NCI-H2196 treated with DMSO at 0.1 percent for 48 hours (cell line): ENCODE data around the gene C1QTNF1.

Experiments
- DNase-seq: peaks from one replicate; lab custom pipeline; 2025; ENCODE audit not compliant: unreplicated experiment; lab: John Stamatoyannopoulos, UW

Gene C1QTNF1, protein sequence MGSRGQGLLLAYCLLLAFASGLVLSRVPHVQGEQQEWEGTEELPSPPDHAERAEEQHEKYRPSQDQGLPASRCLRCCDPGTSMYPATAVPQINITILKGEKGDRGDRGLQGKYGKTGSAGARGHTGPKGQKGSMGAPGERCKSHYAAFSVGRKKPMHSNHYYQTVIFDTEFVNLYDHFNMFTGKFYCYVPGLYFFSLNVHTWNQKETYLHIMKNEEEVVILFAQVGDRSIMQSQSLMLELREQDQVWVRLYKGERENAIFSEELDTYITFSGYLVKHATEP

DNA sequence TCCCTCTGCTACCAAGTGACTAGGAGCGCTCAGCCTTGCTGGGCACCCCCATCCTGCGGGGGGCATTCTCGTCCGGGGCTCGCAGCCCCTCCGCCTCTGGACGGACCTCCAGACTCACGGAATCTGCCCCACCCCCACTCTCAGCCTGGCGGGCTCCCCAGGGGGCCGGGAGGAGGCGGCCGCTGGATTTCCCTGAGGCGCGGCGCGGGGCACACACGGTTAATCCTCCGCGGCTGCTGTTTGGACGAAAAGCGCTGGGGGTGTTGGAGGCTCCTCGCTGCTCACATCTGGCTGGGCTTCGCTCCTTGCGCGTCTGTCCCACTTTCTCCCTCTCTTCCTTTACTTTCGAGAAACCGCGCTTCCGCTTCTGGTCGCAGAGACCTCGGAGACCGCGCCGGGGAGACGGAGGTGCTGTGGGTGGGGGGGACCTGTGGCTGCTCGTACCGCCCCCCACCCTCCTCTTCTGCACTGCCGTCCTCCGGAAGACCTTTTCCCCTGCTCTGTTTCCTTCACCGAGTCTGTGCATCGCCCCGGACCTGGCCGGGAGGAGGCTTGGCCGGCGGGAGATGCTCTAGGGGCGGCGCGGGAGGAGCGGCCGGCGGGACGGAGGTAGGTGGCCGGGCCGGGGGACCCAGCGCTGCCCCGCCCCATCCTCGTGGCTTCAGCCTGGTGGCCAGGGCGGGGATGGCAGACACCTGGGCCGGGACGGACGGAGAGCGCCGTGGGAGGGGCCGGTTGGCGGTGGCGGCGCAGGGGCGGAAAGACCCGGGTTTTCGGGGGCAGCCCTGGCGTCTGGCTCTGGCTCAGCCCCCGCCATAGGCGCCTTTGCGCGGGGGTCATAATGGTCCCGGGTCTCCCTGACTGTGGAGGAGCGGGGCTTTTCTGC lies at the start of gene C1QTNF1:
TSS of gene C1QTNF1 (plus strand) at position 284 of the 886 bp plus-strand sequence. CDS start 19,800 bp downstream, outside the sequence.
- no peak for DNase-seq

DNA sequence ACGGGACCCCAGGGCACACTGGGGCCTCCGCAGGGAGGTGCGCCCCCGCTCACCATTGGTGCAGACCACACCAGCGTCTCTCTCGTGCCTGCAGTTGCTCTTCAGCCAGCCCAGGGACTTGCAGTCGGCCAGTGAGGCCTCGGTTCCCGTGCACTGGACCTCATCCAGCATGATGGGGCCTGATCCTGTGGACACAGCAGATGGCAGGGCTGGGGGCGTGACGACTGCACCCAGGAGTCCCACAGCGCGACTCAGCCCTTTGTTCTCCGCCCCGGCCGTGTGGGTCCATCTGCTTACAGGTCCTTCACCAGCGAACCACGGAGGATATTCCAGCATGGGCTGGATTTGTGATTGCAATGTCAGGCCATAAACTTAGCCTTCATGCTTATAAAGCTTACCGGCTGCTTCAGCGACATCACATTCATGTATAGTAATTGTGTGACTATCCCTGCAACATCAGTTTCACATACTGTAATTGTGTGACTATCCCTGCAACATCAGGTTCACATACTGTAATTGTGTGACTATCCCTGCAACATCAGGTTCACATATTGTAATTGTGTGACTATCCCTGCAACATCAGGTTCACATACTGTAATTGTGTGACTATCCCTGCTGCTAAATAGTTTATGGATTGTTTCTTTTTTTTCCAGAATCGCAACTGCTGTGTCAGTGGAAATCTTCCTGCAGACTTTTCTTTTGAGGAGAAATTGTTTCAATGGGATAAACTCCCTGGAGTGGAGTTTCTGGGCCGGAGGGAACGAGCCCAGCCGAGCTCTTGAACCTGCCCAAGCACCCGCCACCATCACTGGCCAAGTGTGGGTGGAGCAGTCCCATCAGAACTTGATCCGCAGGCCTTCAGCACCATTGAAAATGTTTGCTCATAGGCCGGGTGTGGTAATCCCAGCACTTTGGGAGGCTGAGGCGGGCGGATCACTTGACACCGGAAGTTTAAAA lies 49.1 kb upstream of the C1QTNF1 start:
- peak; percentile 75 for DNase-seq

DNA sequence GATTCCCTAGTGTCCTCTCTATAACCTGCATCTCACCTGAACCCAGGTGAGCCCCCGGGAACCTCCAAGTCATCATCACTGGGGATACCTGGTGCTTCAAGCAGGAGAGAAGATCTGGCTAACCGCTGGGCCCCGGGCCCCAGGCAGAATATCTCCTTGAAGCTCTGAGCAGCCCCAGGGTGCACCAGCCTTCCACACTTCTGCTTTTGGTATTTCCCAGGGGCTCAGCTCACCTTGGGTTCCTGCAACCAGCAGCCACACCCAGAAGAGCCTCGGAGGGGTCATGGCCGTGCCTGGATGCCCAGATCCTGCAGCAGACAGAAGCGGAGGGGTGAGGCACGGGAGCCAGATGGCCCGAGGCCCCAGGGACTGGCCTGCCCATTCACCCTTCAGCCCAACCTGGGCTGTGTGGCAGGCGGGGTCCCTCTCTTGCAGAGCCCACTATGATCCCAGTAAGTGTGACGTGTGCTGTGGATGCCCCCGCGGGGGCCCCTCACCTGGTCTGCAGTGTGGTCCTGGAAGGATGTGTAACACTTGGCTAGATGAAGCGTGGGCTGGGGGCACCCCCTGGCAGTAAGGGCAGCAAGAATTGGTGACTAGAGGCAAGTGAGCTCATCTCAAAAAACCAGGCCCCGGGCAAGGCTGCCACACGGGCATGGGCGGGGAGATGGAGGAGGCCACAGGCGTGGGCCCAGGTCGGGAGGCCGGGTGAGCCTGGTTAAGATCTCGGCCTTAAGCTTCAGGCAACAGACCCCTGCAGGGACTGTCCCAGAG lies 46.9 kb upstream of the C1QTNF1 start:
- no peak for DNase-seq

DNA sequence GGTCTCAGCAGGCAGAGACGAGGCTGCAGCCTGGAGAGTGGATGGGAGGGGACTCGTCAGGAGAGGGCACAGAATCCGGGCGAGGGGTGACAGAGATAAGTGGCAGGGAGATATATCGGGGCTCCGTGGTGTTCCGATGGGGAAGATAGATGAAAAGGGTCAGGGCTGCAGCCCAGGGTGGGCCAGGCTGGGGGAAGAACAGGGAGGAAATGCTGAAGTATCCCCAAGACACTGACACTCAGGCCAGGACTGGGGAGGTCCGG lies 46.4 kb upstream of the C1QTNF1 start:
- DNase-seq = no peak

DNA sequence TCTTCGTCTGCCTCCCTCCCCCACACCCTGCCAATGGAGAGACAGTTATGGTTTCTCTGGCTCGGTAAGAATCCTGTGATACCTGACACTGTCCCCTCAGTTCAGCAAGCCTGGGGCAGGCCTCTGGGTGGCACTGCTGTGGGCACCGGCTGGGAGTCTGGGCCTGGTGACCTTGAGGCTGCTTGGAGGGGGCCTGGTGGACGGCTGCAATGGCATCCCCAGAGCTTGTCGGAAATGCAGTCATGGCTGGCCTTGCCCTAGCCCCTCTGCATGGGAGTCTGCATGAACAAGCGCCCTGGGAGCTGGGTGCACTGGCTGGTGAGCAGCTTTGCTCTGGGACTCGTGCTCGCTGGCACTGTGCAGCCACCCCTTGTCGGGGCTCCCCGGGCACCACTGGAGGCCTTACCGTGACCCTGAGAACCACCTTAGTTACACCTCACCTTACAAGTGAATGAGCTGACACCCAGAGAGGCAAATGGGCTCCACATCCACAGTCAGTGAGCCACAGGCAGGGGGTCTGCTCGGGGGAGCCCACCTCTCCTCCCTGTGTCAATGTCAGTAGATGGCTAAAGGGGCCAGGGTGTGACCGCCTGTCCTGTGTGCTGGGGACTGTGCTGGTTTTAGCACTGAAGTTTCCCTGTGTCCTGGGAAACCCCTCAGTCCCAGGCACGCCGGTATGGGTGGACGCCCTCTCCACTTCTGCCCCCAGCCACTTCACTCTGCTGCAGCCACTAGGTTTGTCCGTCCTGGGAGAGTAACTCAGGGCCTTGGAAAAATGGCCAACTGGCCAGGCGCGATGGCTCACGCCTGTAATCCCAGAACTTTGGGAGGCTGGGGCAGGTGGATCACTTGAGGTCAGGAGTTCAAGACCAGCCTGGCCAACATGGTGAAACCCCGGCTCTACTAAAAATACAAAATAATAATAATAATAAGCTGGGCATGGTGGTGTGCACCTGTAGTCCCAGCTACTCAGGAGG lies 45.7 kb upstream of the C1QTNF1 start:
- peak; percentile 22 for DNase-seq

DNA sequence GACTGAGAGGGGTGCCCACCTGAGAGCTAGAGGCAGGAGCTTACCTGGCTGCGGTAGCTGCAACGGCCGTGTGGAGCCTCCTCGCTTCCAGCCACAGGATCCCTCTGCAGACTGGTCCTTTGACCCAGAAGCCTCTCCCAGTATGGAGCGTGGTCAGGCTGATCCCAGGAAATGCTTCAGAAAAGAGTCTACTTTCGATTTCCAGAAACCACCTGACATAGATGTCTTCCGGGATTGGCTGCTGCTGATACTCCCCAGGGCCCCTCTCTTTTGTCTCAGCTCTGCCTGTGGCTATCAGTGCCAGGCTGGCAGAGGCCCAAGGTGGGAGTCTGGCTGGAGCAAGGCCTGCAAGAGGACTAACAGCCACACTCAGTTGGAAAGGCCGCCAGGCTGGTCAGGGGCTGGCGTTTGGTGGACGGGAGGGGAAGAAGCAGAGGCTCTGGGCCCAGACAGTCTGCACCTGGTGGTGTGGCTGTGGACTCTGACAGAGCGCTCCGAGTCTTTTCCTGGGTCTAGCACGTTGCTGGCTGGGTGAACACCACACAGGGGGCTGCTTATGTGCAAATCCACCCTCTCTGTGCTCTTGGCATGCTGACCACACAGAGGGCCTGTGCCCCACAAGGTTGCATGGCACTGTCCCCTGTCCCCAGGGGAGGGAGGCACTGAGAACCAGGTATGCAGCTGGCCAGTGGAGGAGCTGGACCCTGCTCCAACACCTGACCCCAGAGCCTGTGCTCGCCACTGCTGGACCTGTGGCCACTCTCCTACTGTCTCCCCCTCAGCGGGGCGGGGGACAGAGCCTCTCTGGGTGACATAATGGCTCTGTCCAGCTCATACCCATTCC lies 44.0 kb upstream of the C1QTNF1 start, which contains the start of gene LGALS3BP:
TSS of gene LGALS3BP (minus strand) at position 144 of the 844 bp plus-strand sequence. CDS start 2,732 bp downstream, outside the sequence.
- DNase-seq = peak; percentile 99

DNA sequence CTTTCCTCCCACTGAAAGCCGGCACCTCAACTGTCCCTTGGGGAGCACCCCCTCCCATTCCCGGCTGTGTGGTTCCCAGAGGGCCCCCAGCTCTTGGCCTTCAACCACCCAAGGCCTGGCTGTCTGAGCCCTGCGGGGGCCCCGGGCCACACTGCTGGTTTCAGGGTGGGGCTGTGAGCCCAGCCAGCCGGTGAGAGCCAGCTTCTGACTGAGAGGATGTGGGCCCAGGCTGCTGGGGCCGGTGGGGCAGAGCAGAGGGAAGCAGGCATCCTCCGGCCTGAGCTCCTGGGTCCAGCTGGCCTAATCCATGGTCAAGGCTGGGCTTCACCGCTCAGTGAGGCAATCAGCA lies 43.4 kb upstream of the C1QTNF1 start:
- DNase-seq = no peak

DNA sequence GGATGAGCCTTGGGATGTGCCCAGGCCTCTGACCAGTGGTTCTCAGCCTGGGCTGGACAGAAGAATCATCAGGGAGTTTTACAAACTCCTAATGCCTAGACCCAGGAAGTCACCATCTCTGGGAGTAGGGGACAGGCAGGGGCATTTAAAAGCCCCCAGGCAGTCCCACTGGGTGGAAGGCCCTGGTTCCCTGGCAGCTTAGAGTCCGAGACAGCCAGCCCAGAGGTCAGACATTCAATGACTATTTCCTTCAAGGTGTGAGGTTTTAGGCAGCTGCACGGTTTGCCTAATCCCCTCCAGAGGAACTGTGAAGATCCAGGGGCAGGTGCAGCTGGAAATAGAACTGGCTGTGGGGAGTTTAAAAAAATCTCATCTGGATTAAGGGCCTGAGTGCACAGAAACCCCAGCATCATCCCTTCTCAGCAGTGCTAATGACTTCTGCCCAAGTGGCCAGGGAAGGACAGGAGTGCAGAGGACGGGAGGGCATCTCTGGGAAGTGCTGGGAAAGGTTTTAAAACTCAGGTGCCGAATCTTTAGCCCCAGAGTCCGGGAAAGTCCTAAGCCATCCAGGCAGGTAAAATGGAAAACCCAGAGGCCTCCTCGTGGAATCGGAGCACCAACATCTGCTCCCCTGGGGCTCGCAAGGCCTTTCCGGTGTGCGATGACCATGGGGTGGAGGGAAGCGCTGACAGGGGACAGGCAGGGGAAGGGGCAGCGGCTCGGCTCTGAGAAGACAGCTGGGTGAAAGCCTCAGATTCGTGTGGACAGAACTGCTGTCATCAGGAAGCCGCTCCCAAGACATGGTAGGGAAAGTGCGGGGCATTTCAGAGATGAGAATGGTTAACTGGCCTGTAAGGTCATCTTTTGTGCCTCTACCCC lies 42.7 kb upstream of the C1QTNF1 start:
- DNase-seq = no peak

DNA sequence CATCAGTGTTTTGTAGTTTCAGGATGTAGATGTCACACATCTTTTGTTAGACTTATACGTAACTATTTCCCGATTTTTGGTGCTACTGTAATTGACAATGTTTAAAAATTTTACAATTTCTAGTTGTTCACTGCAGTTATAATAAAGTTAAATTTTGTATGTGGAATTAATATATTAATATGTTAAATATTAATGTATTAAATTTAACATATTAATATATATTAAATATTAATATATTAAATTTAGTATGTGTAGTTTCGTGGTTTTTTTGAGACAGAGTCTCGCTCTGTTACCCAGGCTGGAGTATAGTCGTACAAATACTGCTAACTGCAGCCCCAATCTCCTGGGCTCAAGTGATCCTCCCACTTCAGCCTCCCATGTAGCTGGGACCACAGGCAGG lies 38.6 kb upstream of the C1QTNF1 start:
- DNase-seq = no peak

DNA sequence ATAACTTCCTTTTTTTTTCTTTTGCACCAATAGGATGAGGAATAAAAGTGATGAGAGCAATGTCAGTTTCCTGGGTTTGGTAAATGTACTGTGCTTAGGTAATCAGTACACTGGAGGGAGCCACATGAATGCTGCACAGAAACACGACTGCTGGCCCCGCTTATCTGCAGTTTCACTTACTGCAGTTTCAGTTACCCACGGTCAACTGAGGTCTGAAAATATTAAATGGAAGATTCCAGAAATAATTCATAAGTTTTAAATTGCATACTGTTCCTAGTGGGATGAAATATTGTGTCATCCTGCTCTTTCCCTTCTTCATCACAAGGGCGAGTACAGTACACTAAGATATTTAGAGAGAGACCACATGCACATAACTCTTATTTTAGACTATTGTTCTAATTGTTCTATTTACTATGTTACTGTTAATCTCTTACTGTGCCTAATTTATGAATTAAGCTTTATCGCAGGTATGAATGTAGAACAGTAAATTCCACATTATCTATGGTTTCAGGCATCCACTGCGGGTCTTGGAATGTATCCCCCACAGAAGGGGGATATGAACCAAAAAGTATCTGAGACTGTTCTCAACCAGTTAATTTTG lies 37.8 kb upstream of the C1QTNF1 start:
- DNase-seq = no peak

DNA sequence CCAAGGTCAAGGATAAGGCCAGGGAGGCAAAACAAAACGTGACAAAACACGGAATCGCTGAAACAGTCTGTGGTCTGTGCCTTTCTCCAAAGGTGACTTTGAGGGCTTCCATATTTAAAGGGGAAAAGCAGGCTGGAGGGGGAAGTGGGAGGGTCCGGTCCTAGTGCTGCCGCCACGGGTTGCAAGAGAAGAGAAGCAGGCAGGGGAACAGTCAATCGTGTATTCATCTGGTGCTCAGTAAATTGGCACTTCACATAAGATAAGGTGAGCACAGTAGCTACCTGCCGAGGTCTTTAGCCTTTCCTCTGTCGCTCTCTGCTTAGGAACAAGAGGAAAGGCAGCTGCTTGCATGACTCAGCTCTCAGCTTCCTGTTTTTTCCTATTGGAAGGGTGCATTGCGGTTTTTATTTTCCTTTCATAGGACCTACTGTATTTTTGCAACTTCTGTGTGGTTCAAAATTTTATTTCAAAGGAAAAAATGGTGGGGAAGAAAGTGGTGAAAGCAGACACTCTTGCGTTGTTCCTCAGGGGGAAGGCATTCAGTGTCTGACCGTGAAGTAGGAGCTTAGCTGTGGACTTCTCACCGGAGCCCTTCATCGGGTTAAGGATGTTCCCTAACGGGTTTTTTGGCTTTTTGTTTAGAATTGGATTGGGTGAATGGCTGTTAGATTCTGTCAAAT lies 37.2 kb upstream of the C1QTNF1 start:
- peak; percentile 60 for DNase-seq

DNA sequence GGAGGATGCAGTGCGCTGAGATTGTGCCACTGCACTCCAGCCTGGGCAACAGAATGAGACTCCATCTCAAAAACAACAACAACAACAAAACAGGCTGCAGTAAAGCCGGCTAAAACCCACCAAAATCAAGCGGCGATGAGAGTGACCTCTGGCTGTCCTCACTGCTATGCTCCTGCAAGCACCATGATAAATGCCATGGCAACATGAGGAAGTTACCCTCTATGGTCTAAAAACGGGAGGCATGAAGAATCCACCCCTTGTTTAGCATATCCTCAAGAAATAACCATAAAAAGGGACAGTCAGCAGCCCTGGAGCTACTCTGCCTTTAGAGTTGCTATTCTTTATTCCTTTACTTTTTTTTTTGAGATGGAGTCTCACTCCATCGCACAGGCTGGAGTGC lies 35.8 kb upstream of the C1QTNF1 start:
- no peak for DNase-seq

DNA sequence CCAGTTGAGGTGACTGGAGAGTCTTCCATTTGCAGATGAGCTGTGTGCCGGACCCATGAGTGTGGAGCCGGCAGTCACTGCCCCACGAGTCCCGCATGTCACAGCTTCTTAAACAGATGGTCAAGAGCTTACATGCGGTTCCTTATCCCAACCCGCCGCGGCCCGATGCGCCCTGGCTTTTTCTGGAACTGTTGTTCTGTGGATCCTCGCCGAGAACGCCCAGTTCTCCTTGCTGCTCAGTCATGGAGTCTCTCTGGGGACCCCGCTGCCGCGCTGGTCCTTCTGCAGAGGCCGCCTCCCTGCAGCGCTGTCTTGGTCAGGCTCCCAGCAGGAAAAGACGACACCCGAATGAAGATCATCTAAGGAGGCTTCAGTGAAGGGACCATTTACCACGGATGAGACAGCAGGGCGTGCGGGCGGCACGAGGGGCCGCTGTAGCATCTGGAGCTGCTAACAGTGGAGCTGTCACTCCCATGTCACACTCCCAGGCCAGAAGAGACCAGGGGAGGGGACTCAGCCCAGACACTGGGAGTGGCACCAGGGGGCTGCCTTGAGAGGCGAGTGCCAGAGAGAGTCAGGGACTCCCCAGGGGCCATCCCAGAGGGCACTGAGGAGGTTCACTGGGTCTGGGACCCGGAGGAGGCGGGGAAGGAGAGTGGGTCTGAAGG lies 33.5 kb upstream of the C1QTNF1 start:
- no peak for DNase-seq

DNA sequence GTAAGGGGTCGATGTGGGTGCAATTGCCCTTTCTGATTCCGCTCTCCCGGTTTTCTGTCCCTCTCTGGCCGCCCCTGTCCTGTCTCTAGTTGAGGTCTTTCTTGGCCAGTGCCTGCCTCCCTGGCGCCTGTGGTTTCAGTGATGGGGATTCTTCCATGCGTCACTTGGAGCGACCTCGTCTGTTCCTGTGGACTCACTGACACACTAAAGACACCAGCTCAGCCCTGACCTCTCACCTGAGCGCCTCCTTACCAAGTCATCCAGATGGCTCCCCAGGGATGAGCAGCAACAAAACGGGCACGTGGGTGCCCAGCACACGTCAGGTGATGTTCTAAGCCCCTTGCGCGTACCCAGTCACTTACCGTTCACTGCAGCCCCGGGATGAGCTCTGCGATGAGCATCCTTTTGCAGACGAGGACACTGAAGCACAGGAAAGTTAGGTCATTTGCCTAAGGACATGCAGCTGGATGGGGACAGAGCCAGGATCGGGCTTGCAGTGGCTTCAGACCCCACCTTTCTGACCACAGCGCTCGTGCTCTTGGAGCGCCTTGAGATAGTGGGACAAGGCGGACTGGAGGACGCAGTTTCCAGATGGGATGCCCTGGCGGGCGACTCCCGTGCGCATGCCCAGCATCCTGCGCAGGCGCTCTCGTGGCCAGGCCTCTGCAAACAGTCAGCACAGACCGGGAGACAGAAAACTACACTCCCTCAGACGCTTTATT lies 32.8 kb upstream of the C1QTNF1 start:
- DNase-seq = no peak

DNA sequence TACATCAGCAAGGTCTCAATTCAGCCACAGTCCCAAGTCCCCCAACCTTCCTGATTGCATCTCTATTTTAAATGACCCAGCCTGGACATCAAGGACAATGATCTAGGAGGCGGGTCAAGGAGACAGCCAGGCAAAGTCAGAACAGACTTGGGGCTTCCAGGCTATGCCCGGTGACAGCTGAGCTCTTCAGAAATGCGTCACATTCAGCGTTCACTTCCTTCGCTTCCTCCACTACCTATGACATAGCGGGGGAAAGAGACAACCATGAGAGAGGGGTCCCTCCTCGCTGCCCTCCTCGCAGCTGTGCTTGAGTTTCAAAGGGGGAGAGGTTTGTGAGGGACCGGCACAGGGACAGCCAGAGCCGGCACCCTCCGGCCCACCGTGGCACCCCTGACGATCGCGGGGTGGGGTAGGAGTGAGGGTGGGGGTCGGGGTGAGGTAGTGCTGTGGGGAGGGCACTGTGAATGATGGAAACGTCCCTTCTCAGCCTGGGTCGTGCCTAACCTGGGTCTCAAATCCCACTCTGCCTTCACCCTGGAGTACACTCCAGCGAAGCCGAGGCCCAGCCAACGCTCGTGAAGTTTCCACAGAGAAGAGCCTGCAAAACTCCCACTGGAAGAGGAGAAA lies 31.9 kb upstream of the C1QTNF1 start:
- no peak for DNase-seq
